ENCODE measurements around the gene GRM1.

GRM1 gene

GRCh38 chr6:146028851-146029572 is at the start of gene GRM1:
GRM1 (plus strand) TSS chr6:146029062; CDS start chr6:146029518, 456 bp downstream.
- DNase-seq = no peak

- no peak for DNase-seq
Observed at GRCh38 chr6:146009338-146009737, 19.5 kb upstream of the GRM1 start.

DNA sequence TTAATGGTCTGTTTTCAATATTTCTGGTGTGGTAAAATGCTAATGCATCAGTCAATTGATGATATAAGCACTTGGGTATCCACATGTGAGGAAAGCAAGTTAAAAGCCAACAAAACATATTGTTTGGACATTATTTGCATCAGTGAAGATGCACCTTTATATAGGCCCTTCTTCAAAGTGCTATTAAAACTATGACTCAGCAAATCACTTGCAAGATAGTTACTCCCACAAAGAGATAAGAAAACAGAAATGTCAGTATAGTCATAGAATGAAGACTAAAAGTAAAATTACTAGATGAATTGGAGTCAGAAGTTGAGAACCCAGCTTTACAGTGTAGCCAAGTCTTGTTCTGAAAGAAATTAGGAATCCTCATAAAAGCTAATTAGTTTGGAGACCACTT is 14.6 kb upstream of the GRM1 start:
- DNase-seq = no peak

GRCh38 chr6:146017672-146018071 is 11.2 kb upstream of the GRM1 start:
- no peak for DNase-seq

- DNase-seq = no peak
Observed at GRCh38 chr6:146026873-146027272, 2.0 kb upstream of the GRM1 start.

- no peak for DNase-seq
Observed at GRCh38 chr6:146027586-146028251, 1.1 kb upstream of the GRM1 start.

GRCh38 chr6:146028252-146028795 is 538 bp upstream of the GRM1 start:
- peak; percentile 35 to 42 for DNase-seq

- no peak for DNase-seq
Observed at GRCh38 chr6:146029573-146030184, 817 bp downstream of the GRM1 start.

GRCh38 chr6:146032387-146032786 is 3.5 kb downstream of the GRM1 start:
- DNase-seq = no peak

GRCh38 chr6:146040360-146040759 is 11.5 kb downstream of the GRM1 start:
- no peak for DNase-seq

DNA sequence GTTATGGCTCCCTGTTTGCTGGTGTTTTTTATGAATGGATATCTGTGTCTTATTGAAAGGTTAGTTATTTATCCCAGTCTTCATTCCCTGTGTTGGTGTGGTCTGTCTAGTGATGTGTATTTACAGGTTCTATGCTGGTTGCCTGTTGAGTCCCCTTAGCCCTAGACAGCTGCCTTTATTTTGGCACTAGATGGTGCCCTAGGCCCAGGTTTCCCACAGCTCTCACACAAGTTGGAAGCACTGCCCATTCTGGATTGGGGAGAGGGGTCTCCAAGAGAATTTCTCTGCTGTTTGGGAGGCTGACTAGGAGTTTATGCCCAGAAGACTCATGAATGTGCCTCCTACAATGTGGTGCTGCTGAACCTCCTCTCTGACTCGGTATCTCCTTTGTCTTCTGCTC is 12.4 kb downstream of the GRM1 start:
- DNase-seq = no peak

DNA sequence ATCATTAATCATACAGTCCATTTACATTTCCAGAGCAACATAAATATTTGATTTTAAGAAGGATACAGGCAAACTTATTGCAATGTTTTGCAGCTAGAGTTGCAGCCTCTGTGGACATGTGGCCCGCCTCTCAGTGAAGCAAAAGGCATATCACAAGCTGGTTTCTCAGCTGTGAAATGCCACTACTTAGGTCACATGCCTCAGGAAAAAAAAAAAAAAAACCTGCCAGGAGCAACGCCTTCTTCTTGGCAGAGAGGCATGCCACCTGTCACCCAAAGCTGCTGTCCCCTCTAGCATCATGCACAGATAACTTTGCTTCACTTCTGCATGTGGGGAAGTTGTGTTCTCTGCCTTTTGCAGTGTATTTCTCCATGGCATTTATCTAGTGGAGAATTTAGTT is 18.5 kb downstream of the GRM1 start:
- no peak for DNase-seq

- DNase-seq = no peak
Observed at GRCh38 chr6:146050168-146050567, 21.3 kb downstream of the GRM1 start.

DNA sequence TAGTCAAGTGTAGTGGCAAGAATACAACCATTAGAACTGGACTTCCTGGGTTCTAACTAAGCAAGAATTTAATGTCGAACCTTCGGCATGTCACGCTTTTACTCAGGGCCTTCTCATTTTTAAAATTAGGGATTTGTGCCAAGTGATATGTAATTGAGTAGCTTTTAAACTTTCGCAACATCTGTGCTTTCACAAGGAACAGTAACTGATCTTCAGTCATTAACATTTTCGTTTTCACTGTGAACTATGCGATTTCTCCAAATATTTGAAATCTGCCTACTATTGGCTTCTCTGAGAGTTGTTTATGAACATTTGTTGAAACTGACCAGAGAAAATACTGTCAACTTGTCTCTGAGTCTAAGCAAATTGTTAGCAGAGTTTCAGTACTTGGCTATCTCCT is 27.6 kb downstream of the GRM1 start:
- DNase-seq = no peak

DNA sequence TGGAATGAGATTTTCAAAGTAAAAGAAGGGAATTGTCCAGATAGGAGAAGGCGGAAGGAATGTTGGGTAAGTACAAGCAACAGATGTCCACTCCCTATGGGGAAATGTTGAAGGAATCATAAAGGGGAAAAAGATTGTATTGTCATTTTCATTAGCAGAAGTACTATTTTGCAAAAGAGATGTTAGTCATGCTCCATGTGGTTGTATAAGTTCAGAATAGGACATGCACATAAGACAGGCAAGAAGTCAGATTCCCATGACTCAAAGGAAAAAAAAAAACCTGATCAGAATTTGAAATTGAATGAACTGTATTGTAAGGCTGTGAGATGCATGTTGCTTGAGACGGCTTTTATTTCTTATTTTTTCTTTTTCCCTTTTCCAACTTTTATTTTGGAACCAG is 36.8 kb downstream of the GRM1 start:
- DNase-seq = no peak

DNA sequence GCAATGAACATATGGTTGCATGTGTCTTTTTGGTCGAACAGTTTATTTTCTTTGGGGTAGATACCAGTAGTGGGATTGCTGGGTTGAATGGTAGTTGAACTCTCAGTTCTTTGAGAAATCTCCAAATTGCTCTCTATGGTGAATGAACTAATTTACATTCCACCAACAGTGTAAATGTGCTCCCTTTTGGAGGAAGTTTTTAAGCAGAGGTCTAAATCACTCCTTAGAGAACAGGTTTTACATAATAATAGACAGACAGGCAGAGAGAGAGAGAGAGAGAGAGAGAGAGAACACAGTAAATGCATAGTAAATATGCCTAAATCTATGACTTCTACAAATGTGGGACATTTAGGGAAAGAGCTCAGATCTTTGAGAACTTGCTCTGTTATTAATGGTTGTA is 37.6 kb downstream of the GRM1 start:
- DNase-seq = no peak

DNA sequence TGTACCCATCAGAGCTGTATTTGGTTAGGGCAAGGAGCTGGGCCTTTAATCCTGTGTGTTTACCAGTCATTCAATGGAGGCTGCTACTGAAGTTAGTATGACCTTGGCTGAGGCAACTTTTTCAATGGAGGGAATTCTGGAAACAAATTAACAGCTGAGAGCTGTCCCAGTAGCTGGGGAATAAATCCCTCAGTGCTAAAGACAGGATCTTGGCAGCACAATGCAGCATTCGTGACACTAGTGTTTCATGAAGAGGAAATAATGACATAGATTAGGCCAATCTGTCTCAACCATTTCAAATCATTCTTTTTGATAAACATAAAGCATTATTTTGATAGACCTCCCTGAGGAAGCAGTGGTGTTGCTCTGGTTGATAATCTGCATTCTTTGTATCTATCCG is 42.9 kb downstream of the GRM1 start:
- DNase-seq = no peak

GRCh38 chr6:146077992-146078391 is 49.1 kb downstream of the GRM1 start:
- no peak for DNase-seq

DNA sequence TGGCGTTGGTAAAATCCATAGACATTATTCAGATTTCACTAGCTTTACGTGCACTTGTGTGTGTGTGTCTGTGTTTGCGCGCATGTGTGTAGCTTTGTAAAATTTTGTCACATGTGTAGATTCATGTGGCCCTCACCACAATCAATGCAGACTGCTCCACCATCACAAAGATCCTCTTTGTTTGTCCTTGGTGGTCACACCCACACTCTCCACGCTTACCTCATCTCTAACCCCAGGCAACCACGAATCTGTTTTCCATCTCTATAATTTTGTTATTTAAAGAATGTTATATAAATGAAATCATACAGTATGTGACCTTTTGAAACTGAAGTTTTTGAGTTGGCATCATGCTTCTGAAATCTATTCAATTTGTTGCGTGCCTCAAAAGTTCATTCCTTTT is 58.5 kb downstream of the GRM1 start:
- no peak for DNase-seq

DNA sequence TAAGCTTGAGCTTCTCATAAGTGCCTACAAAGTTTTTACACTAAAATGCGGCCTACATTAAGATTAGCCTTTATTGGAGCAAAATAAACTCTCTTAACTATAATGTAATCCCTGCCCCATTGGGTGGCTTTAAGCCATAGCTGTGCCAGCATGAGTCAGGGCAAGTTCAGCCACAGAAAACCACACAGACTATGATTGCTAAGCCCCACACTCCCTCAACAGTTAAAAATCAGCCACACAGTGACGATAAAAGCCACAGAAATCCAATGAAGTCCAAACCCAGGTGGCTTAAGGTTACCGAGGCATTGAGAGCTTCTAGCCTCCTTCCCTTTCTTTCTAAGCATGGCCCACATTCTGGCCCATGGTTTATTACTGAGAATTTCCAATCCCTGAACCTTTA is 61.6 kb downstream of the GRM1 start:
- no peak for DNase-seq

GRCh38 chr6:146092961-146093686 is 64.3 kb downstream of the GRM1 start:
- DNase-seq = no peak

GRCh38 chr6:146095481-146095880 is 66.6 kb downstream of the GRM1 start:
- DNase-seq = no peak

- DNase-seq = no peak
Observed at GRCh38 chr6:146097586-146097985, 68.7 kb downstream of the GRM1 start.
